HG02938 (cell line): ENCODE results near the gene PDE3B.
"Not testable (repeated sequence)": the region's sequence is repeated elsewhere in the genome, so short reads cannot be mapped to it uniquely, and the experiment has no call there.

Experiments
- ATAC-seq: cut with Tn5 transposase; IDR thresholded peaks from one replicate; pipeline ENCODE4 v1.9.1; 2021; ENCODE audit warnings: mild to moderate bottlenecking, moderate library complexity; ENCODE audit not compliant: unreplicated experiment

Gene PDE3B

GRCh38 chr11:14873632-14874031 is 230.0 kb downstream of the PDE3B start:
- no peak for ATAC-seq

DNA sequence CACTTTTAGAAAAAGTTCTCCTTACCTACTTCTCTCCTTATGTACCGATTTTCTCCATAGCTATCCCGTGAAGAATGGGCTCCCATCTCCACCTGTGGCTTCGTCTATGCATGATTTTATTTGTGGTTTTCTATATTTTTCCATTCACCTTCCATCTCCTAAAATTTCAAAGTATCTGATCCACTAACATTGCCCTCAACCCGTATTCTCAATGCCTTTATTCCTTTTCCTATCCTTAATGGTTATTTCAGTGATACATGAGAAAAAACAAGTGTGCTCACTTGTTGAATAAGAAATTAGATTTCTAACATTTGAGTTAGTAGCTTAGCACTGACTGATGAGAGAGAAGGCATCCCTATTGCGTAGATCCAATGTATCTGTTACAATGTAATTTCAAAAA is 231.6 kb downstream of the PDE3B start:
- no peak for ATAC-seq

GRCh38 chr11:14881576-14882193 is 238.1 kb downstream of the PDE3B start:
- no peak for ATAC-seq

DNA sequence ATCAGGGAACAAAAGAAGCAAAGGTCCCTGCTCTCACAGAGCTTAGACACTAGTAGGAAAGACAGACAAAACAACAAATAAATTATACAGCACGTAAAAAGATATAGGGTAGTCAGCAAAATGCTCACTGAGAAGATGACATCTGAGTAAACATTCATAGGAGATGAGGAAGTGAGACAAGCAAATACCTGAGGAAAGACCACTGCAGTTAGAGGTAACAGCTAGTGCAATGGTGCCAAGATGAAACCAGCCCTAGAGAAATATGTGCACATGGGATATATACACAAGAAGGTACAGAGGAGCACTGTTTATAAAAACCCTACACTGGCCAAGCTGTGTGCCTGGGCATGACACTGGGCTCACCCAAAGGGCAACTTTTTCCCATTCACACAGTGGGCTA is 238.6 kb downstream of the PDE3B start:
- no peak for ATAC-seq

- not testable (repeated sequence) for ATAC-seq
Measured at GRCh38 chr11:14883683-14884082, 240.1 kb downstream of the PDE3B start.

DNA sequence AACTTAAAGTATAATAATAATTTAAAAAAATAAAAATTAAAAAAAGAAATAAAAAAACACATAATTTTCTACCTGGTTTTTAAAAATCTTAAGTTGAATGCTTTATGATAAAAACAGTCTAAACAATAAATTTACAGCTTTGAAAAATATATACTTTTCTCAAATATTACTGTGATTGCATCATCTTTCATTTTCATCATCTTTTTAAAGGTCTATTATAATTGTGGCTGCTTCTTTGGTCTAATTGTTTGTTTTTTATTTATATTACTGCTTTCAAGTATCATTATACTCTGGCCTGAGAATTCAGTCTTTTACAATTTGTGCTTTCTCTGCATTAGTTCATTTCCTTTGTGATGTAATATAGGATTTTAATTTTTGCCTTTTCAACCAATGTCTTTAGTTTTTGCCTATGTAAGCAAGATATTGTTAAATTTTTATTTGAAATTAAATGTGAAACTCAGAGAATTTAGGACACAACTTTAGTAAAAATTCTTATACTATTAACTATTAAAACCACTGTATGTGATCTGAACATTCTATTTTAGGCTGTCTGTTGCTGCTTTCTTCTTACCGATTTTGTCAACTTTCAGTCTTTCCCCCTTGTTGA is 241.2 kb downstream of the PDE3B start:
- no peak for ATAC-seq

DNA sequence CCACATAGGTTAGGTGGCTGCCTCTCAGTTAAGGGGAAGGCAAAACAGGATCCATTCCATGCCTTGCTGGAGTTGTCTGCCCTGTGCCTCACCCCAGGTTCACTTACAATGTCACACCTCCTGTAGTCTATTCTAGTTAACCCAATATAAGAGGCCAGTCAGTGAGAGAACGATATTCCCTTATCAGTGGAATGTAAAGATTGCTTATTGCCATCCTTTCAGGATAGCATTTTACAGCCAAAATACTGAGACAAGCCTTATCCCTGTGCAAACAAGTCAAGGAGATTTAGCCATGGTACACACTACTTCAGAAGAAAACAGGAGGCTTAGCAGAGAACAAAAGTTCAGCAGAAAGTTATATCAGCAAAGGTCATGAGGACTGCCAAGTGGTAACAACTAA is 242.9 kb downstream of the PDE3B start:
- no peak for ATAC-seq

DNA sequence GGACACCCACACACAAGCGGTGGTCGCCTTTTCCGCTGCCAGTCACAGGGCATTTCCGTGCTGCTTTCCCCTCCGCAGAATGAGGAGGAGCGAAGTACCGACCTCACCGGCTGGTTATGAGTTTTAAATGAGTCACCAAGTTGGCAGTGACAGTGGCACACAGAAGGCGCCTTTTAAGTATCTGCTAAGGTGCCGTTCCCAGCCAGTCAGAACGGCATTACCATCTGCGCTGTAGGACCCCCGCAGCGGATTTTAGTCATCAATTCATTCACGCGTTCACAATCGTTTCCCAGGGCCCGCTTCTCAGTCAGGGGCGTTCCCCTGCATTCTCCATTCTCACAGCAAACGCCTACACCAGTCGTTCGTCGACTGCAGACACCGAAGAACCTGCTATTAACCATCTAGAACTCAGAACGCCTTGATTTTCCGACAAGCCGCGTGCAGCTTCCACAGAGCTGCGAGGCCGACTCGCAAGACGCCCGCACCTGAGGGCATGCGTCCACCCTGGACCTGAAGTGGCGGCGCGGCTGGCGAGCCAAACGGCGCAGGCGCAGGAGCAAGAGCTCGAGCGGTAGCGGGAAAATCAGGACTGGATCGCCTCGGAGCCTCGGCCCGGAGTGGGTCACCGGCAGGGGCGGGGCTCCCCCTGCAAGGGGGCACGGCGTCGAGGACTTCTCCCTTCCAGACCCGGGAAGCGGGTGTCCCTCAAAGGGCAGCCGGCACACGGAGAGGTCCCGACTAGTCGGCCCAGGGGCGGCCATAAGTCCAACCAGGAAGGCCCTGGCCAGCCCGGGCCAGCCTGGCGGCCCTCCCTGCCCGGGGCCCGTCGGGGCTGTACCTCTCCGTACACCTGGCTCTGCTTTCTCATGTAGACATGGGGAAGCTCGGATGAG is 247.8 kb downstream of the PDE3B start:
- ATAC-seq = peak; percentile 53

DNA sequence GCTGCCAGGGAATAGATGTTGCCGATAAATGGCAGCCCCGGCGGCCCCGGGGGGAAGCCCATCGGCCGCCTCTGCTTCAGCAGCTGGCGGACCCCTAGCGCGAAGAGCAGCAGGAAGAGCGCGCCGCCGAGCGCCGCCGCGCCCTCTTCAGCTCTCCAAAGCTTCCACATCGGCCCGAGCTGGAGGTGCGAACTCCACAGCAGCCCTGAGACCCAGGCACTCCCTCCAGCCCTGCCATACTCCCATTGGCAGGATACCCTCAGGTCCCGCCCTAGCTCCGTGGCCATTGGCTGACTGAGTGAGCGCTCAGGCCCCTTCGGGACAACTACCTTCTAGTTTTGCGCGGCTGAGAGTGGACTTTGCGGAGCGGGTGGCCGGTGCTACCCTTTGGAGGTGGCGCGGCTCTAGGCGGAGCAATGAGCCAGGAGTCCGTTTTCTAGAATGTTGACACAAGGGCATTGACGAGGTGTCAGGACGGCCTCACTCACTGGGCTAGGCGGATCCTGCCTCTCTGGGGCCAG is 248.5 kb downstream of the PDE3B start, which contains the start of gene CYP2R1:
Gene CYP2R1 (minus strand): TSS at position 196 of the 521 bp plus-strand sequence. CDS start 26 bp downstream, at position 170.
- ATAC-seq = peak; percentile 92

DNA sequence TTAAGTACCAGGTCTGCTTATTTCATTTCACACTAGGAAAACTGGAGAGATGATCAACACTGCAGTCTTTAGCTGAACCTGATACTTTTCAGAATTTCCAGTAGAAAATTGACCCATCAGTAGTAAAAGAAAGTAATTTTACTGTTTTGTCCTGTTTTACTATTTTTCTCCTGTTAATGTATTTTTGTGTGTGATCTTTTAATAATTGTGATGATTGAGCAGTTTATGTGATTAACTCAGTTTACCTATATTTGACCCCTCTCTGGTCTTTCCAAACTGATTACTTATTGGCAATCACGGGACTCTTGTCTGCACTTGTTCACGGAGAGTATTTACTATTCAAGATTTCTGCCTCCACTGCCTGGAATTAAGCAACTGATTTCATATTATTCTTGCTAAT is 249.0 kb downstream of the PDE3B start:
- ATAC-seq = no peak

GRCh38 chr11:14894657-14895598 is 251.3 kb downstream of the PDE3B start:
- ATAC-seq = no peak

- ATAC-seq = no peak
Measured at GRCh38 chr11:14898355-14898754, 254.8 kb downstream of the PDE3B start.

DNA sequence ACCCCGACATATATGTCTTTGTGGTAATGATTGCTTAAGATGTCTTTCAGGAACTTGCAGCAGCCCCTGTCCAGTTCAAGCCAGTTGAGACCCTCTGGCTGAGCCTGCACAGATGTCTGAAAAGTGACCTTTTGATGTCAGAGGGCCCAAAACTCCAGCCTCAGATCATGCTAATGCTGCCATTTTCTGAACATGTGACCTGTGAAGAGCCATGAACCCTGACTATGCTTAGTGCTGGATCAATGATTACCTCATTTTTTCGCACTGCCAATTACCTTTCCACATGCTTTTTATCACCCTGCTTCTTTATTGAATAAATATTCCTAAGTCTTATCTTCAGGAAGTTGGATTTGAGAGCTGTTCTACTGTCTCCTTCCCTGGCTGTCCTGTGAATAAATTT is 255.3 kb downstream of the PDE3B start:
- no peak for ATAC-seq

DNA sequence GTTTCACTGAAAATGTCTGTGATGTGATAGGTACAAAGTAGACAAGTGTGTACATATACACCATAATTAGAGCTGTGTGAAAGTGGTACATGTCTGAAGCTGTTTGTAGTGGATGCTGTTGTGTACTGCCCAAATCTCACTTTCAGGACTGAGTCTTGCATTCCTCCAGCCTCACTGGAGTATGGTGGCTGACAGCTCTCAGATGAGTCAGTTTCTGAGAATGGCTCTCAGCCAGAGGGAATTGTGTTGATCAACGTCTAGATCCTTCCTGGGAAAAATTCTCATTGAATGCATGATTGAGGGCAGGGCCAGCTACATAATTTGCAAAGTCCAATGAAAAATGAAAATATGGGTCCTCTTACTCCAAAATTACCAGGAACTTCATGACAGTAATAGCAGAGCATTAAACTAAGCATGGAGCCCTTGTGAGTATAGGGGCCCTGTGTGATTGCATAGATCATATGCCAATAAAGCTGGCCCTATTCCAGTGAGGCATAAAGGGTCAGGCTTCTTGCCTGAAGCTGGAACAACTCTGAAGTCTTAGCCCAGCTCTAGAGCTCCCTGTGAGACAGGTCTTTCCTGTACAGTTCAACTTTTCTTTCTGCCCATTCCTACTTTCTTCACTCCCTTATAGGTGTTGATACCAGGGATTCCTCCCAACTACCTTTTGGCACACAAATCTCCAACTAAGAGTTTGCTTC is 259.2 kb downstream of the PDE3B start:
- ATAC-seq = no peak

- peak; percentile 34 for ATAC-seq
Measured at GRCh38 chr11:14904745-14905103, 261.1 kb downstream of the PDE3B start.

DNA sequence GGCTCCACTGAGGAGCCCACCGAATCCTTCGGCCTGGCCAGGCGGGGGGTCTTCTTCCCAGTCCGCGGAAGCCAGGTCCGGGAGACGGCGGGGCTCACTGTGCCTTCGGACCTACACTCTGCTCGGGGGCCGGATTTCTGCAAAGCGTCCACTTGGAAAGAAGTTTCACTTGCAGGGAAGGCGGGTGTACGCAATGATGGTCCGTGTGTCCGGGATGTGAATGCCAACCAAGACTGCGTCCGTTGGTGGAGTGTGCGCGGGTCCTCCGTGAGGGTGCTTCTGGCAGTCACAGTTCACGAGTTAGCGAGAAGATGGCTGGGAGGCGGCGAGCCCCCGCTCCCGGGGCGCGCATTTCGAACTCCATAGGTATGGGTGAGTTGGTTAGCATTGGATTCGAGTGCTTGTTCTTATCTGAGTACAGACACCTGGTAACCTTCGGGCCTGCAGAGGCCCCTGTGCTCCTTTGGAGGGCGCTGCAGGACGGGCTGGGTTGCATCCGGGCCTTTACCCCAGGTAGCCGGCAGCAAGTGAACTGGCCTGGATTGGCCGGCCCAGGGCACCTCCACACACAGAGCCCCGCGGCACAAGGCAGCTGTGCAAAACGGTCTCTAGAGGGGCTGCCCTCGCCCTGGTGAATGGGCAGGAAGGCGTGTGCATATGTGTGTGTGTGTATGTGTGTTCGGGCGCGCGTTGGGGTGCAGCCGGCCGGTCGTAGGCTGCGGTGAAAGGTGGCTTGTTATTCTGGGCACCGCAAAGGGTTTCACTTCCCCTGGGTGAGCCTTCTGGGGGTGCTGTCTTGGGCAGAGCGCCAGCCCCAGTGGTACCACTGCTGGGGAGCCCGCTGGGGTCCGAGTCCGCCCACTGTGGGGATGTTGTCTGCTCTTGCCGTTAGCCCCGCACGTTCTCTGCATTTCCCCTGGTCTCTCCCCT is 261.8 kb downstream of the PDE3B start:
- peak; percentile 59 for ATAC-seq

- ATAC-seq = no peak
Measured at GRCh38 chr11:14906578-14906977, 263.0 kb downstream of the PDE3B start.

GRCh38 chr11:14906993-14907392 is 263.4 kb downstream of the PDE3B start:
- no peak for ATAC-seq
